ENCODE measurements around the gene AKAP6.
"Not testable (repeated sequence)": the region's sequence is repeated elsewhere in the genome, so short reads cannot be mapped to it uniquely, and the experiment has no call there.

Gene AKAP6

DNA sequence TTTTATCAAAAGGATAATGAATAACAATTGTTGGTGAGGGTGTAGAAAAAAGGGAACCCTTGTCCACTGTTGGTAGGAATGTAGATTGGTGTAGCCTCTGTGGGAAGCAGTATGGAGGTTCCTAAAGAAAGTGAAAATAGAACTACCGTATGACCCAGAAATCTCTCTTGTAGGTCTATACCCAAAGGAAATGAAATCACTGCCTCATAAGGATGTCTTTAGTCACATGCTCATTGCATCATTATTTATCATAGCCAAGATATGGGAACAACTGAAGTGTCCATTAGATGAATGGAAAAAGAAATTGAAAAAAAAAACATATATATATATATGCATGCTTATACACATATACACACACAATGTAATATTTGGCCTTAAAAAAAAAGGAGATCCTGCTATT lies 450.7 kb downstream of the AKAP6 start:
- no peak for DNase-seq
- Mint-ChIP-seq H3K4me3 (no peak overlapping the region), H3K36me3 (no peaks in the 10 kb centered on the region), H3K27me3 (no peaks in the 10 kb centered on the region), H3K4me1 (no peaks in the 10 kb centered on the region), H3K27ac (no peak overlapping the region), H3K9me3 (no peaks in the 10 kb centered on the region)
- CTCF ChIA-PET, result no interaction called here

DNA sequence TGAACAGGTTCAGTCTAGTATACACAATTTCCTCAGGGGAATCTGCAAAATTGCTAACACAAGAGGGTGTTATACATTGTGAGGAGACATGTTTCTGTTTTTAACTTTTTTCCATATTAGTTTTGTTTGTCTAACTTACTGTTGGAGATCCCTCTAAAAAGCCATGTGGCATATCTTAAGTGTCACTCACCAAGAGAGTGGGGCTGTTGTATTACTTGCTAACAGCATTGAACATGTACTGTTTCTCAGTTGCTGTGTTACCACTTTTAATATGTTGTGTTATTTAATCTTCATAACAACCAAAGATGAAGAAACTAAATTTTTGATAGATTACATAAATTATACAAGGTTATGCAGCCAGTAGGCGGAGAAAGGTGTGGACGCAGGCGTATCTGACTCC lies 455.3 kb downstream of the AKAP6 start:
- DNase-seq, result no peak
- Mint-ChIP-seq H3K4me3 (no peak overlapping the region), H3K36me3 (peaks cover 1% of the 10 kb centered on the region), H3K27ac (no peak overlapping the region), H3K4me1 (no peaks in the 10 kb centered on the region), H3K27me3 (no peaks in the 10 kb centered on the region), H3K9me3 (peaks cover 6% of the 10 kb centered on the region)
- CTCF ChIA-PET, result no interaction called here

DNA sequence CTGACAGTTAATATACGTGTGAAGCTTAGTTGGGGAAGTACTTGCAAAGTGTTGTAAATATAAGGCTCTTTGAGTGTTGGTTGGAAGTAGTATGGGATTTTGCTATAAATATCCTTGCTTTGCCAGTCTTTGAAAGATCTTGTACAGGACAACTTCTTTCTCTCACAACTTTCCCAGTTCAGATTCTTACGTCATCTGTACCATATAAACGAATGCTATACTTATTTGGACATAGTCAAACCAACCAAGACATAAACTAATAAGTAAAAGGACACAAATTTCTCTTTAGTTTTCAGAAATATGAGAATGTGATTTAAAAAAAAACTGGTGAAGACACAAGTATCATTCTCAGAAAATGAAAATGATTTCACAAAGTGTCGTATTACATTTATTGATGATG lies 456.5 kb downstream of the AKAP6 start:
- CTCF ChIA-PET, result no interaction called here
- no peak for DNase-seq
- H3K9me3 Mint-ChIP-seq, result peaks cover 15% of the 10 kb centered on the region
- H3K27me3 Mint-ChIP-seq, result no peaks in the 10 kb centered on the region
- no peaks in the 10 kb centered on the region for H3K4me1 Mint-ChIP-seq
- H3K4me3 Mint-ChIP-seq, result no peak overlapping the region
- peaks cover 1% of the 10 kb centered on the region for H3K36me3 Mint-ChIP-seq
- H3K27ac Mint-ChIP-seq, result no peak overlapping the region

DNA sequence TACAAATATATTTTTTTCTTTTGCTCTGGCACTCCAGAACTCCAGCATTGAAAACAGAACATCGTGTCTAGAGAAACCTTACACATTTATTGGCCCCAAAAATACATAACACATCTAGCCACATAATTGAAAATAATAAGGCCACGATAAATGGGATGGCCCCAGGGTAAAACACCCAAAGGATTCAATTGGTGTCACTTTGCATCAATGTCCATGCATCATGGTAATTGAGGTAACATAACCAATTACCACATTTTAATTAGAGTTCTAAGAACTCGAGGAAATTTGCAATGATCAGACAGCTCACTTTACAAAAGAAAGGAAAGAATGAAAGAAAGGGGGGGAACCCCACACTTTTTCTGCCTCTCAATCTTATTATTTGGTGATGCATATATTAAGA lies 457.8 kb downstream of the AKAP6 start:
- H3K4me3 Mint-ChIP-seq, result no peak overlapping the region
- H3K27ac Mint-ChIP-seq, result no peak overlapping the region
- CTCF ChIA-PET, result no interaction called here
- DNase-seq, result no peak
- peaks cover 1% of the 10 kb centered on the region for H3K36me3 Mint-ChIP-seq
- no peaks in the 10 kb centered on the region for H3K4me1 Mint-ChIP-seq
- peaks cover 22% of the 10 kb centered on the region for H3K9me3 Mint-ChIP-seq
- H3K27me3 Mint-ChIP-seq, result no peaks in the 10 kb centered on the region

DNA sequence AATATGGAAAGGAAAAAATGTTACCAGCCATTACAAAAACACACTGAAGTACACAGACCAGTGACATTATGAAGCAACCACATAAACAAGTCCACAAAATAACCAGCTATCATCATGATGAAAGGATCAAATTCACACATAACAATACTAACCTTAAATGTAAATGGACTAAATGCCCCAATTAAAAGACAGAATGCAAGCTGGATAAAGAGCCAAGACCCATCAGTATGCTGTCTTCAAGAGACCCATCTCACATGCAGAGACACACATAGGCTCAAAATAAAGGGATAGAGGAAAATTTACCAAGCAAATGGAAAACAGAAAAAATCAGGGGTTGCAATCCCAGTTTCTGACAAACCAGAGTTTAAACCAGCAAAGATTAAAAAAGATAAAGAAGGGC lies 463.9 kb downstream of the AKAP6 start:
- H3K4me1 Mint-ChIP-seq, H3K27me3 Mint-ChIP-seq, H3K27ac Mint-ChIP-seq, CTCF ChIA-PET, H3K36me3 Mint-ChIP-seq, DNase-seq, H3K4me3 Mint-ChIP-seq: not testable (repeated sequence)
- peaks cover 42% of the 10 kb centered on the region for H3K9me3 Mint-ChIP-seq

DNA sequence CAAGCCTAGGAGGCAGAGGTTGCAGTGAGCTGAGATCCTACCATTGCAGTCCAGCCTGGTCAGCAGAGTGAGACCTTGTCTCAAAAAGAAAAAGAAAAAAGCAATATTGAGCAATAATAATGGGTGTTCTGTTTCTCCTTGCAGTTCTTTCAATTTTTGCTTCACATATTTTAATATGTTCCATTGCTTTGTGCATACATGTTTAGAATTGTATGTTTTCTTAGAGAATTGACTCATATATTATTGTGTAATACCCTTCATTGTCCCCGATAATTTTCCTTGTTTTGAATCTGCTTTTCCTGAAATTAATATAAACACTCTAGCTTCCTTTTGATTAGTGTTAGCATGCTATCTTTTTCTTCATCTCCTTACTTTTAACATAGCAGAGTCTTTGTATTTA lies 471.2 kb downstream of the AKAP6 start:
- no peak for DNase-seq
- Mint-ChIP-seq H3K27ac (no peak overlapping the region), H3K4me3 (no peak overlapping the region), H3K4me1 (no peaks in the 10 kb centered on the region), H3K36me3 (no peaks in the 10 kb centered on the region), H3K9me3 (peaks cover 35% of the 10 kb centered on the region), H3K27me3 (no peaks in the 10 kb centered on the region)
- CTCF ChIA-PET, result no interaction called here

DNA sequence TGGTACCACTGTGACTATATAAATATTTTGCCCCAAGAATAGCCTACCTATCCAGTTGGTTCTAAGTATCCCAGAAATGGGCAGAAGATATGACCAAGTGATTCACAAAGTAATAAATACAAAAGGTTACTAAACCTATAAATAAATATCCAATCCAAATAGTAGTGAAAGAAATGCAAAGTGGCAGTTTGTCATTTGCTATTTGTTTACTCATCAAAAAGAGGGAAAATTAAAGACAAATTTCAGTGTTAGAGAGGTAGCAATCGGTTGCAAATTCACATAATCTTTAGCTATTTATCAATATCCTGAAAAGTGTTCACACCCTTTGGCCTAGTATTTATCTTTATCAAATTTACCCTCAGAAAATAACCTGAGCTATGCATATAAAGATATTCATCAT lies 473.2 kb downstream of the AKAP6 start:
- H3K36me3 Mint-ChIP-seq, result no peaks in the 10 kb centered on the region
- H3K27me3 Mint-ChIP-seq, result no peaks in the 10 kb centered on the region
- H3K4me3 Mint-ChIP-seq, result no peak overlapping the region
- no peaks in the 10 kb centered on the region for H3K4me1 Mint-ChIP-seq
- no peak for DNase-seq
- no peak overlapping the region for H3K27ac Mint-ChIP-seq
- H3K9me3 Mint-ChIP-seq, result peaks cover 32% of the 10 kb centered on the region
- CTCF ChIA-PET, result no interaction called here

DNA sequence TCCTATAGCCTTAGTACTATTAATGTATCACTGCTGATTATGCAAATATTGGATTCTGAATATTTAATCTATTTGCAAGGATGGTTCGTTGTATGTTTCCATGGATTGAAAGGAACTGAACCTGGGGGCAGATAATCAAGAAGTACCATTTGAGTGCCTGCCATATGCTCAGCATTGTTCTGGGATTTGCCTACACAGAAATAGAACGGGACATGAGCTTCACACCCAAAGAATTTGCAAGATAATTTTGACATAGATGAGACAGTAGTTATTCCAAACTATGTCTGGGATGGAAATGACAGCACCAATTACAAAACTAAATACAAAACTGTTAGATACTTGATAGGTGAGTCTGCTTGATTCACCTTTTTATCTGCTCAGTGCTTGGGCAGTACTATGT lies 476.9 kb downstream of the AKAP6 start:
- Mint-ChIP-seq H3K27me3 (no peaks in the 10 kb centered on the region), H3K4me3 (no peak overlapping the region), H3K4me1 (no peaks in the 10 kb centered on the region), H3K36me3 (no peaks in the 10 kb centered on the region), H3K9me3 (peaks cover 22% of the 10 kb centered on the region), H3K27ac (no peak overlapping the region)
- DNase-seq, result no peak
- CTCF ChIA-PET, result no interaction called here

DNA sequence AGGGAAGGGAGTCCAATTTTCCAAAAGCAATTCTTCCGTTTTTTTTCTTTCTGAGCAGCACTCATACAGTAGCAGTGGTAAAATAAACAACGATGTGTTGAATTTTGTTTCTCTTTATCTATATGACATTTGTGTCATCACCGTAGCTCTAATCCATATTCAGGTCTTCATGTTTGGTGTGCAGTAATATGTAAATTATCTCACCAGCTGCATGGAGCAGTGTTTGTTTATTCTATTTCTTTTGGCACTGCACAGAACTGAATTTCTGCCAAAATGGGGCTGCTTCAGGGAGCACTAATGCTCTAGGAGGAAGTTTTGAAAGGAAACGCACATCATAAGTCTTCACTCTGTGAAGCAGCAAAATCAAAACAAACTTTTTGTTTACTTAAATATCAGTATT lies 479.5 kb downstream of the AKAP6 start:
- no peaks in the 10 kb centered on the region for H3K36me3 Mint-ChIP-seq
- no peak overlapping the region for H3K4me3 Mint-ChIP-seq
- H3K4me1 Mint-ChIP-seq, result no peaks in the 10 kb centered on the region
- H3K9me3 Mint-ChIP-seq, result peaks cover 16% of the 10 kb centered on the region
- DNase-seq, result no peak
- CTCF ChIA-PET, result no interaction called here
- no peaks in the 10 kb centered on the region for H3K27me3 Mint-ChIP-seq
- no peak overlapping the region for H3K27ac Mint-ChIP-seq

DNA sequence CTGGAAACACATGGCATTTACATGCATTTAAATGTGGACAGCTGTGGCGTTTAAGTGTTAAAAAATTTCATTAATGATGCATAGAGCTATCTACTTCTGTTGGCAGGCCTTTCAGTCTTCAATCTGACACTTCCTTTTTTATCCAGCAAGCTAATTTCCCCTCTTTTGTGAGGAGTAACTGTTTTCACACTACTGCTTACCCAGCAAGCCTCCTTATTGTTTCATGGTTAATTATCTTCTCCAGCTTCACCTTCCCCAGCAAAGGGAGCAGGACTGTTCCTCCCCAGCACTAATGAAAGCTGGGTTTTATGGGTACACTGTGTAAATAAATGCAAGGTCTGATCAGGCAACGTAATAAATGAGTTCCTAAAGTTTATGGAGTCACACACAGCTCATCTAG lies 480.2 kb downstream of the AKAP6 start:
- Mint-ChIP-seq H3K9me3 (peaks cover 10% of the 10 kb centered on the region), H3K4me1 (no peaks in the 10 kb centered on the region), H3K27ac (no peak overlapping the region), H3K27me3 (no peaks in the 10 kb centered on the region), H3K4me3 (no peak overlapping the region), H3K36me3 (no peaks in the 10 kb centered on the region)
- no peak for DNase-seq
- CTCF ChIA-PET, result no interaction called here

DNA sequence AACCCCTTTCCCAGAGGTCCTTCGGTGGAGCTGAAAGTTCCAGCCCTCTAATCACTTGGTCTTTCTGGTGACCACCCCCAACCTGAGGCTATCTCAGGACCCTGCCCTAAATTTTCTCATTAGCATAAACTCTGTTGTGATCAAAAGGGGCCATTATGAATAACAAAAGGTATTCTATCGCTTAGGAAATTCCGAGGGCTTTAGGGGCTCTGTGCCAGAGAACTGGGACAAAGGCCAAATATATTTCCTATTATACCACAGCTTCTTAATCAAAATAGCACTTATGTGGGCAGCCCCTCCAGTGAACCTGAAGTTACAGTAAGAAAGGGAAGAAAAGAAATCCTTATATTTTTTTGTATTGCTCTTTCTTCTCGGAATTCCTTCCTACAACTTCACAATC lies 484.3 kb downstream of the AKAP6 start:
- CTCF ChIA-PET, result no interaction called here
- Mint-ChIP-seq H3K4me3 (no peak overlapping the region), H3K27me3 (no peaks in the 10 kb centered on the region), H3K36me3 (no peaks in the 10 kb centered on the region), H3K9me3 (no peaks in the 10 kb centered on the region), H3K27ac (no peak overlapping the region), H3K4me1 (no peaks in the 10 kb centered on the region)
- no peak for DNase-seq

DNA sequence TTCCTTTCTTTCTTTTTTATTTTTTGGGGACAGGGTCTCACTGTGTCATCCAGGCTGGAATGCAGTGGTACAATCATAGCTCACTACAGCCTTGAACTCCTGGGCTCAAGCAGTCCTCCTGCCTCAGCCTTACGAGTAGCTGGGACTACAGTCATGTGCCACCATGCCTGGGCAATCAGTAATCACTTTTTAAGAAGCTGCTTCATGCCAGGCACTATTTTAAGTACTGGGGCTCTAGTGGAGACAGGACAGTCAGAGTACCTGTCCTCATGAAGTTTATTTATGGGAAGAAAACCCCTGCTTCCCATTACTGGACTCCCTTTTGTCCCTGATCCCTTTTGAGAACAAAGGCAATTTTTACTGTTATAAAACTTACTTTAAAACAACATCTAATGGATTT lies 485.6 kb downstream of the AKAP6 start:
- Mint-ChIP-seq H3K36me3 (no peaks in the 10 kb centered on the region), H3K9me3 (no peaks in the 10 kb centered on the region), H3K4me3 (no peak overlapping the region), H3K4me1 (no peaks in the 10 kb centered on the region), H3K27me3 (no peaks in the 10 kb centered on the region), H3K27ac (no peak overlapping the region)
- CTCF ChIA-PET, result no interaction called here
- DNase-seq, result no peak

DNA sequence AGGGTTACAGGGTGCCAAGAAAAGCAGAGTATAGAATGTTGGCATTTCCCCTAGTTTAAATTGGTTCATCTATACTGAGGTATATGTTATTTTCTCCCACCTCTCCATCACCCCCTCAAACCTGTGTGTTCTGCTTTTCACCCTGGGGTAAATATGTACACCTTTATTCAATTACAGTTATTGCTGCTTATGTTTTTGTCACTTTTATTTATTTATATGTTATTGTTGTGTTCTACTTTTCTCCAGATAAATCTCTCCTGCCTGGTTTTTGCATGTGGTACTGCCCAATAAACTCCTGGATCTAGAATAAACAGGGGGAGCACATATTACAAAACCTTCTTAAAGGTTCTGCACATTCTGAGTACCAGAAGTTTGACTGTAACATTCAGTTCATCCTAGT lies 487.5 kb downstream of the AKAP6 start:
- H3K27ac Mint-ChIP-seq, result no peak overlapping the region
- no peaks in the 10 kb centered on the region for H3K36me3 Mint-ChIP-seq
- CTCF ChIA-PET, result no interaction called here
- H3K4me3 Mint-ChIP-seq, result no peak overlapping the region
- H3K4me1 Mint-ChIP-seq, result no peaks in the 10 kb centered on the region
- H3K27me3 Mint-ChIP-seq, result no peaks in the 10 kb centered on the region
- no peak for DNase-seq
- no peaks in the 10 kb centered on the region for H3K9me3 Mint-ChIP-seq

DNA sequence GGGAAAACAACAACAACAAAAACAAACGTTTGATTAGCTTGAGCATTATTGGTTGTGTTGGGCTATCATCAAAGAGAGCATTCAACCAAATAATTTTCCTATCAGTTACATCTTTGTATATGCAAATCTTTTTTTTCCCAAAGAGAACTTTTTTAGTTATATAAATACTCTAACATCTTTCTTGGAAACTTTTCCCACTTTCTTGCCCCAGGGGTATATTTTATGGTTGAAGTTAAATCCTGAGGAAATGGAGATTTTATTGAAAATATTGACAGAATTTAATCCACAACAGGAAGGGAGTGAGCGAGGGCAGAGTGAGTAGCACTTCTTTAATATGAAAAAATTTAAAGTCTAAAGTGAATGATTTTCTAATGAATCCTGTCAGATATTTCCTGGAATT lies 488.7 kb downstream of the AKAP6 start:
- Mint-ChIP-seq H3K27ac (no peak overlapping the region), H3K4me3 (no peak overlapping the region), H3K27me3 (no peaks in the 10 kb centered on the region), H3K9me3 (no peaks in the 10 kb centered on the region), H3K36me3 (no peaks in the 10 kb centered on the region), H3K4me1 (no peaks in the 10 kb centered on the region)
- DNase-seq, result no peak
- CTCF ChIA-PET, result no interaction called here

DNA sequence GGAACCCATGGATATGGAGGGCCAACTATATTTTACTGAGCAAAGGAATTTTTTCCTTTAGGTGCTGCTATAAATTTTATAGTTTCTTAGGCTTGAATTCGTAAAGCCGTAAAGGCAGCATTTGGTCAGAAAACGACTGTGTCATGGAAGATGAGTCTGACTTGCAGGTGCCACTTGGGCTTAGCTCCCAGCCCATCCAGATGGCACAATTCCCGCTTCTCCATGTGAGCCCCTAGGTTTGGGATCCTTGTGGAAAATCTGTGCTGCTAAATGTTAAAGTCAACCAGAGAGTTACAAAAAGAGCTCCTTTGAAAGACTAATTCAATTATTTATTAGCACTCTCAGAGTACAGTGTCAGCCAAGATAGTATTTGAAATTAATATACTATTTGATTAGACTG lies 489.5 kb downstream of the AKAP6 start:
- Mint-ChIP-seq H3K36me3 (no peaks in the 10 kb centered on the region), H3K9me3 (no peaks in the 10 kb centered on the region), H3K4me1 (no peaks in the 10 kb centered on the region), H3K27me3 (no peaks in the 10 kb centered on the region), H3K4me3 (no peak overlapping the region), H3K27ac (no peak overlapping the region)
- CTCF ChIA-PET, result no interaction called here
- DNase-seq, result no peak

DNA sequence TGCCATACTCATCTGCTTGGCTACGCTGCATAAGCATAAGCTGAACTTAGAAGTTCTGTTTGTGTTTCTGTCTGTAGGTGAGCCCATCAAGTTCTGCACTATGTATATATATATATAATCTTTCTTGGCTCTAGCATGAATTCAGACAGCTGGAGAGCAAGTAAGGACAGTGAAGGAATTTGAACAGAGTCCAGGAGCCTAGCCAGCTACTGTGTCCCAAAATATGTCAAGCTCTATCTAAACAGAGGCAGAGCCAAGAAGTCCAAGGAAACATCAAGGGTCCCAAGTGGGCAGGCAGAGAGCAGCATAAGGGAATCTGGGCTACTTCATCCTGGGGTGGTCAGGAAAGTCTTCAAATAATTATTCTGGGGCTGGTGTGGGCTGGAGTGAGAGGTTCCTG lies 491.1 kb downstream of the AKAP6 start:
- Mint-ChIP-seq H3K4me1 (no peaks in the 10 kb centered on the region), H3K27ac (no peak overlapping the region), H3K27me3 (no peaks in the 10 kb centered on the region), H3K9me3 (no peaks in the 10 kb centered on the region), H3K4me3 (no peak overlapping the region), H3K36me3 (no peaks in the 10 kb centered on the region)
- CTCF ChIA-PET, result no interaction called here
- DNase-seq, result no peak

All from activated naive CD4-positive, alpha-beta T cell treated with anti-CD3 and anti-CD28 coated beads, Interleukin-2, amount 10 ng/mL, durations not matched to agents 7 days and 5 days (primary cell).